ENCODE measurements around the gene CPSF2.

- TF ChIP-seq CTCF (IDR thresholded peaks at IDR 0.05) (no peak), POLR2A (IDR thresholded peaks at IDR 0.05) (no peak)
Measured at GRCh38 chr14:92108345-92109254, 13.2 kb upstream of the CPSF2 start.

All from thyroid gland (tissue), 4 donors.